Ascending aorta (tissue), 2 donors: ENCODE measurements around the gene DCAF8. TPM values are rescaled to one million over a fixed set of nuclear protein-coding genes. Genes with fewer than 3 reads are reported as not detected.
A peak's percentile ranks its signal among the peaks of the same experiment; 100 is the strongest.

Source experiments
- DNase-seq, 2 donors: peaks; one replicate each; pipeline ENCODE4 v3.0.0-alpha.2; 2019; ENCODE audit warnings: low spot score in 2 of 2
- H3K27ac ChIP-seq, 2 donors: fragments of 200-600 bp; sonication (generic); one replicate each; pipeline ENCODE4 v1.5.1; 2016 to 2017; ENCODE audit warnings: mild to moderate bottlenecking in 1 of 2
- H3K27me3 ChIP-seq: fragments of 200-600 bp; sonication (generic); one replicate; pipeline ENCODE4 v1.5.1; 2017
- H3K36me3 ChIP-seq, 2 donors: fragments of 200-600 bp; sonication (generic); one replicate each; pipeline ENCODE4 v1.5.1; 2016
- H3K4me1 ChIP-seq, 2 donors: fragments of 200-600 bp; sonication (generic); one replicate each; pipeline ENCODE4 v1.5.1; 2016 to 2017; ENCODE audit warnings: mild to moderate bottlenecking in 1 of 2
- H3K4me3 ChIP-seq, 2 donors: fragments of 200-600 bp; sonication (generic); one replicate each; pipeline ENCODE4 v1.5.1; 2016 to 2017; ENCODE audit warnings: mild to moderate bottlenecking in 1 of 2
- H3K9me3 ChIP-seq, 2 donors: fragments of 200-600 bp; sonication (generic); one replicate each; pipeline ENCODE4 v1.5.1; 2016
- CTCF ChIP-seq, 3 experiments: fragments of 200-600 bp in 2 of 3; fragments of 450-650 bp in 1 of 3; sonication (generic) in 2 of 3; IDR thresholded peaks; one replicate each; pipeline ENCODE4 v1.5.1; 2016 to 2019; ENCODE audit warnings: antibody characterized with exemption in 3 of 3, mild to moderate bottlenecking in 1 of 3, moderate library complexity in 1 of 3
- intact Hi-C: fragments of 100-400 bp; cut with DNase I; formaldehyde crosslinking; loops from one replicate; pipeline ENCODE4 v1.15.1; 2023
- total RNA-seq: library from RNA; depleted of rRNA; stranded (reverse); fragments of >200 nt; gene quantifications from one replicate; pipeline ENCODE4 v1.1.0, GENCODE V29; 2016

Gene DCAF8
- total RNA-seq, 1 donor from 2014 or later, result 68.9 TPM

- peaks cover 75 to 91% of the 10 kb centered on the region in 2 donors for H3K36me3 ChIP-seq
- no peaks in the 10 kb centered on the region for H3K9me3 ChIP-seq
- H3K27me3 ChIP-seq, result no peaks in the 10 kb centered on the region
- no peak overlapping the region for H3K27ac ChIP-seq
- H3K4me1 ChIP-seq, result no peaks in the 10 kb centered on the region
- no peak overlapping the region for H3K4me3 ChIP-seq
- TF ChIP-seq CTCF (IDR thresholded peaks at IDR 0.05), result no peak
- intact Hi-C loops, result no loop called here
- DNase-seq, result no peak
Observed at GRCh38 chr1:160224606-160225005, 37.7 kb downstream of the DCAF8 start.

- Histone ChIP-seq H3K27ac (no peak overlapping the region), H3K36me3 (peaks cover 59 to 80% of the 10 kb centered on the region in 2 donors), H3K27me3 (no peaks in the 10 kb centered on the region), H3K9me3 (no peaks in the 10 kb centered on the region), H3K4me1 (peaks cover 0 to 16% of the 10 kb centered on the region in 2 donors), H3K4me3 (no peak overlapping the region)
- TF ChIP-seq CTCF (IDR thresholded peaks at IDR 0.05), result no peak
- no peak for DNase-seq
- intact Hi-C loops, result no loop called here
Observed at GRCh38 chr1:160222546-160222945, 39.8 kb downstream of the DCAF8 start.

- Histone ChIP-seq H3K27ac (no peak overlapping the region), H3K27me3 (no peaks in the 10 kb centered on the region), H3K36me3 (peaks cover 48 to 74% of the 10 kb centered on the region in 2 donors), H3K9me3 (no peaks in the 10 kb centered on the region), H3K4me3 (no peak overlapping the region), H3K4me1 (peaks cover 0 to 21% of the 10 kb centered on the region in 2 donors)
- intact Hi-C loops, result loop anchor here (2.0 kb wide), 1 partner anchor 74 kb away; no protein-coding TSS in a partner anchor
- TF ChIP-seq CTCF (IDR thresholded peaks at IDR 0.05), result no peak
- DNase-seq, result no peak
Observed at GRCh38 chr1:160221089-160221488, 41.3 kb downstream of the DCAF8 start.

- Histone ChIP-seq H3K4me3 (no peak overlapping the region), H3K36me3 (peaks cover 48 to 74% of the 10 kb centered on the region in 2 donors), H3K27ac (peak overlapping the region; percentile 79 to 89), H3K27me3 (no peaks in the 10 kb centered on the region), H3K4me1 (peaks cover 0 to 21% of the 10 kb centered on the region in 2 donors), H3K9me3 (no peaks in the 10 kb centered on the region)
- intact Hi-C loops, result loop anchor here (2.0 kb wide), 1 partner anchor 74 kb away; no protein-coding TSS in a partner anchor
- TF ChIP-seq CTCF (IDR thresholded peaks at IDR 0.05), result no peak
- DNase-seq, result no peak
Observed at GRCh38 chr1:160220301-160220700, 42.0 kb downstream of the DCAF8 start.

GRCh38 chr1:160219062-160219929 lies 43.1 kb downstream of the DCAF8 start:
- intact Hi-C loops, result loop anchor here (1.0 to 2.0 kb wide), 3 partner anchors 14 to 118 kb away; partner anchors contain the start of gene PEA15
- peak in 1 of 2 donors; percentile 73 for DNase-seq
- Histone ChIP-seq H3K4me3 (no peak overlapping the region), H3K9me3 (no peaks in the 10 kb centered on the region), H3K27me3 (no peaks in the 10 kb centered on the region), H3K4me1 (peaks cover 0 to 21% of the 10 kb centered on the region in 2 donors), H3K27ac (peak overlapping the region; percentile 79 to 89), H3K36me3 (peaks cover 47 to 76% of the 10 kb centered on the region in 2 donors)
- TF ChIP-seq CTCF (IDR thresholded peaks at IDR 0.05), result peak; percentile 61 to 74 (median 65)
